HepG2 (cell line): ENCODE measurements around the gene PDLIM4. TPM values are rescaled to one million over a fixed set of nuclear protein-coding genes. Genes with fewer than 3 reads are reported as not detected.

Source experiments
- AKAP8 ChIP-seq: sonication (generic); formaldehyde crosslinking; IDR thresholded peaks from 2 replicates; pipeline ENCODE4 v1.5.1; 2020; ENCODE audit warnings: mild to moderate bottlenecking, missing genetic modification reagents
- ARHGAP35 ChIP-seq: sonication (generic); formaldehyde crosslinking; IDR thresholded peaks from 2 replicates; pipeline ENCODE4 v1.9.0; 2022; ENCODE audit warnings: mild to moderate bottlenecking, inconsistent platforms, moderate library complexity, missing genetic modification reagents, borderline replicate concordance
- CHD4 ChIP-seq: fragments of 200-600 bp; sonication (generic); IDR thresholded peaks from 2 replicates; pipeline ENCODE4 v1.7.0; 2017; ENCODE audit warnings: mild to moderate bottlenecking, low read length, borderline replicate concordance
- HIVEP1 ChIP-seq: sonication (generic); formaldehyde crosslinking; IDR thresholded peaks from 2 replicates; pipeline ENCODE4 v1.4.0; 2020; ENCODE audit warnings: mild to moderate bottlenecking, missing genetic modification reagents
- KLF11 ChIP-seq: IDR thresholded peaks from 2 replicates; pipeline ENCODE4 v1.6.1; 2016; ENCODE audit warnings: missing compliant biosample characterization
- MTF1 ChIP-seq: sonication (generic); formaldehyde crosslinking; IDR thresholded peaks from 2 replicates; pipeline ENCODE4 v1.5.0; 2020; ENCODE audit warnings: missing genetic modification reagents
- MXD4 ChIP-seq: IDR thresholded peaks from 2 replicates; pipeline ENCODE4 v1.6.1; 2016; ENCODE audit warnings: mild to moderate bottlenecking, missing biosample characterization, missing genetic modification reagents
- NBN ChIP-seq: fragments of 450-650 bp; conservative IDR thresholded peaks from 2 replicates; pipeline ENCODE4 v1.6.1; 2017
- NR1H2 ChIP-seq: sonication (generic); formaldehyde crosslinking; IDR thresholded peaks from 2 replicates; pipeline ENCODE4 v1.8.1; 2022; ENCODE audit warnings: low read depth, missing genetic modification reagents, borderline replicate concordance
- RELA ChIP-seq: sonication (generic); formaldehyde crosslinking; IDR thresholded peaks from 2 replicates; pipeline ENCODE4 v1.4.0; 2020; ENCODE audit warnings: missing genetic modification reagents
- SIN3B ChIP-seq: fragments of 150-350 bp; IDR thresholded peaks from 2 replicates; pipeline ENCODE4 v1.6.1; 2014; ENCODE audit warnings: low read length
- SMAD9 ChIP-seq: sonication (generic); formaldehyde crosslinking; IDR thresholded peaks from 2 replicates; pipeline ENCODE4 v1.5.1; 2020; ENCODE audit warnings: mild to moderate bottlenecking, missing genetic modification reagents
- TBP ChIP-seq: sonication (generic); formaldehyde crosslinking; IDR thresholded peaks from 2 replicates; pipeline ENCODE4 v1.5.0; 2020; ENCODE audit warnings: missing genetic modification reagents
- XBP1 ChIP-seq: sonication (generic); formaldehyde crosslinking; IDR thresholded peaks from 2 replicates; pipeline ENCODE4 v1.5.0; 2020; ENCODE audit warnings: missing genetic modification reagents
- ZC3H4 ChIP-seq: sonication (generic); formaldehyde crosslinking; IDR thresholded peaks from 2 replicates; pipeline ENCODE4 v1.4.0; 2020; ENCODE audit warnings: missing genetic modification reagents, borderline replicate concordance
- ZFP36L1 ChIP-seq: sonication (generic); formaldehyde crosslinking; IDR thresholded peaks from 2 replicates; pipeline ENCODE4 v1.8.0; 2022; ENCODE audit warnings: mild to moderate bottlenecking, missing genetic modification reagents, moderate library complexity
- ZNF10 ChIP-seq: sonication (generic); formaldehyde crosslinking; IDR thresholded peaks from 2 replicates; pipeline ENCODE4 v1.4.0; 2020; ENCODE audit warnings: mild to moderate bottlenecking, low read depth, missing genetic modification reagents, borderline replicate concordance
- ZNF124 ChIP-seq: sonication (generic); formaldehyde crosslinking; IDR thresholded peaks from 2 replicates; pipeline ENCODE4 v1.4.0; 2020; ENCODE audit warnings: missing genetic modification reagents
- ZNF484 ChIP-seq: sonication (generic); formaldehyde crosslinking; IDR thresholded peaks from 2 replicates; pipeline ENCODE4 v1.5.1; 2020; ENCODE audit warnings: mild to moderate bottlenecking, low read depth, missing genetic modification reagents, borderline replicate concordance
- ZNF605 ChIP-seq: sonication (generic); formaldehyde crosslinking; IDR thresholded peaks from 2 replicates; pipeline ENCODE4 v1.8.0; 2022; ENCODE audit warnings: mild to moderate bottlenecking, missing genetic modification reagents
- polyA plus RNA-seq, 8 experiments: library from polyadenylated mRNA; depleted of rRNA in 3 of 8; stranded (reverse) in 7 of 8; unstranded in 1 of 8; fragments of >200 nt; fragmentation: Illumina TruSeq in 4 of 8; extraction: Trizol in 4 of 8; gene quantifications; 2 replicates each; pipeline versions ENCODE4 v1.2.1 to v1.2.3, GENCODE V29; 2011 to 2016; ENCODE audit warnings: low read depth in 4 of 8, missing spikeins in 1 of 8, mixed read lengths in 1 of 8; ENCODE audit not compliant: insufficient read depth in 1 of 8
- total RNA-seq, 5 experiments: library from RNA; depleted of rRNA; stranded (reverse); fragments of >200 nt; fragmentation: Illumina TruSeq; extraction: Trizol; gene quantifications; 2 replicates each; pipeline ENCODE4 v1.2.3, GENCODE V29; 2016; ENCODE audit warnings: low read depth in 1 of 5
- TF ChIP-seq, protein P1 (sequence below): sonication (generic); formaldehyde crosslinking; IDR thresholded peaks from 2 replicates; pipeline ENCODE4 v1.8.1; 2022; ENCODE audit warnings: mild to moderate bottlenecking, missing genetic modification reagents
- TF ChIP-seq, protein P2 (sequence below): sonication (generic); formaldehyde crosslinking; IDR thresholded peaks from 2 replicates; pipeline ENCODE4 v1.5.1; 2020; ENCODE audit warnings: missing genetic modification reagents, mild to moderate bottlenecking, borderline replicate concordance
- TF ChIP-seq, protein P3 (sequence below): sonication (generic); formaldehyde crosslinking; IDR thresholded peaks from 2 replicates; pipeline ENCODE4 v1.4.0; 2020; ENCODE audit warnings: missing genetic modification reagents
- TF ChIP-seq, protein P4 (sequence below): sonication (generic); formaldehyde crosslinking; IDR thresholded peaks from 2 replicates; pipeline ENCODE4 v1.8.1; 2023; ENCODE audit warnings: mild to moderate bottlenecking, inconsistent platforms, moderate library complexity, missing genetic modification reagents, borderline replicate concordance

PDLIM4 gene
- total and polyA plus RNA-seq, 2 of the 13 experiments (the other 11 are each of a cell fraction or from before 2014, with no cell fraction given): 1.1 to 2.3 TPM

DNA sequence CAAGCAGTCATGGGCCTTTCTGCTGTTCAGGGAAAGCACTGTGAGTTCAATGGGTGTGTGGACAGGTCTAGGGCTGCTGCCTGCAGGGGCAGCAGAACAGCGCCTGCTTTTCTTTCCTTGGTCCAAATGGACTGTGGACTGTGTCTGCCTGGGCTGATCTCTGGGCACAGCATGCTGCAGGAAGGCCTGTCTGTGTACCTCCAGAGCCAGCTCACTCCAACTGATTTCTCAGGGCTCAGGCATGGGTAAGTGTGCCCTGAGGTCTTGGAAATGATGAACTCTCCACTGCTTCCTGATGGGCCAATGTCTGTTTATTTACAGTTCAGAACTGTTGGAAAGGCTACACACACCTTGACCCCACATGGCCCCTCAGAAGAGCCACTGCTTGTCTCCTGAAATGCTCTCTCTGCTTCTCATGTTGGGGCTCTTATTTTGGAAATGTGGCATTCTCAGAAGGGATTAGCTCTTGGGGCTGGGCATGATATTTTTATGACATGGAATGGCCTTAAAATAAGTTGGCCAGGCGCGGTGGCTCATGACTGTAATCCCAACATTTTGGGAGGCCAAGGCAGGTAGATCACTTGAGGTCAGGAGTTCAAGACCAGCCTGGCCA, 63.7 kb downstream of the PDLIM4 start (continued):
- TF ChIP-seq, protein P1, sequence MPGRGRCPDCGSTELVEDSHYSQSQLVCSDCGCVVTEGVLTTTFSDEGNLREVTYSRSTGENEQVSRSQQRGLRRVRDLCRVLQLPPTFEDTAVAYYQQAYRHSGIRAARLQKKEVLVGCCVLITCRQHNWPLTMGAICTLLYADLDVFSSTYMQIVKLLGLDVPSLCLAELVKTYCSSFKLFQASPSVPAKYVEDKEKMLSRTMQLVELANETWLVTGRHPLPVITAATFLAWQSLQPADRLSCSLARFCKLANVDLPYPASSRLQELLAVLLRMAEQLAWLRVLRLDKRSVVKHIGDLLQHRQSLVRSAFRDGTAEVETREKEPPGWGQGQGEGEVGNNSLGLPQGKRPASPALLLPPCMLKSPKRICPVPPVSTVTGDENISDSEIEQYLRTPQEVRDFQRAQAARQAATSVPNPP (CRISPR knock-in tag): no peak
- TF ChIP-seq, protein P2, sequence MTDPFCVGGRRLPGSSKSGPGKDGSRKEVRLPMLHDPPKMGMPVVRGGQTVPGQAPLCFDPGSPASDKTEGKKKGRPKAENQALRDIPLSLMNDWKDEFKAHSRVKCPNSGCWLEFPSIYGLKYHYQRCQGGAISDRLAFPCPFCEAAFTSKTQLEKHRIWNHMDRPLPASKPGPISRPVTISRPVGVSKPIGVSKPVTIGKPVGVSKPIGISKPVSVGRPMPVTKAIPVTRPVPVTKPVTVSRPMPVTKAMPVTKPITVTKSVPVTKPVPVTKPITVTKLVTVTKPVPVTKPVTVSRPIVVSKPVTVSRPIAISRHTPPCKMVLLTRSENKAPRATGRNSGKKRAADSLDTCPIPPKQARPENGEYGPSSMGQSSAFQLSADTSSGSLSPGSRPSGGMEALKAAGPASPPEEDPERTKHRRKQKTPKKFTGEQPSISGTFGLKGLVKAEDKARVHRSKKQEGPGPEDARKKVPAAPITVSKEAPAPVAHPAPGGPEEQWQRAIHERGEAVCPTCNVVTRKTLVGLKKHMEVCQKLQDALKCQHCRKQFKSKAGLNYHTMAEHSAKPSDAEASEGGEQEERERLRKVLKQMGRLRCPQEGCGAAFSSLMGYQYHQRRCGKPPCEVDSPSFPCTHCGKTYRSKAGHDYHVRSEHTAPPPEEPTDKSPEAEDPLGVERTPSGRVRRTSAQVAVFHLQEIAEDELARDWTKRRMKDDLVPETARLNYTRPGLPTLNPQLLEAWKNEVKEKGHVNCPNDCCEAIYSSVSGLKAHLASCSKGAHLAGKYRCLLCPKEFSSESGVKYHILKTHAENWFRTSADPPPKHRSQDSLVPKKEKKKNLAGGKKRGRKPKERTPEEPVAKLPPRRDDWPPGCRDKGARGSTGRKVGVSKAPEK (CRISPR knock-in tag): no peak
- no peak for TF ChIP-seq ZC3H4
- no peak for TF ChIP-seq SMAD9 (CRISPR knock-in tag)
- no peak for TF ChIP-seq NBN
- no peak for TF ChIP-seq MTF1 (CRISPR knock-in tag)
- TF ChIP-seq ZNF10 (CRISPR knock-in tag): no peak
- TF ChIP-seq XBP1: no peak
- TF ChIP-seq ARHGAP35 (CRISPR knock-in tag): no peak
- no peak for TF ChIP-seq SIN3B
- no peak for TF ChIP-seq CHD4
- no peak for TF ChIP-seq ZFP36L1 (CRISPR knock-in tag)
- no peak for TF ChIP-seq KLF11 (CRISPR knock-in tag)
- TF ChIP-seq AKAP8 (CRISPR knock-in tag): no peak
- 0 out of 2 replicates have a peak, but pooled peaks have one; percentile 8 for TF ChIP-seq ZNF605 (CRISPR knock-in tag)
- TF ChIP-seq, protein P3, sequence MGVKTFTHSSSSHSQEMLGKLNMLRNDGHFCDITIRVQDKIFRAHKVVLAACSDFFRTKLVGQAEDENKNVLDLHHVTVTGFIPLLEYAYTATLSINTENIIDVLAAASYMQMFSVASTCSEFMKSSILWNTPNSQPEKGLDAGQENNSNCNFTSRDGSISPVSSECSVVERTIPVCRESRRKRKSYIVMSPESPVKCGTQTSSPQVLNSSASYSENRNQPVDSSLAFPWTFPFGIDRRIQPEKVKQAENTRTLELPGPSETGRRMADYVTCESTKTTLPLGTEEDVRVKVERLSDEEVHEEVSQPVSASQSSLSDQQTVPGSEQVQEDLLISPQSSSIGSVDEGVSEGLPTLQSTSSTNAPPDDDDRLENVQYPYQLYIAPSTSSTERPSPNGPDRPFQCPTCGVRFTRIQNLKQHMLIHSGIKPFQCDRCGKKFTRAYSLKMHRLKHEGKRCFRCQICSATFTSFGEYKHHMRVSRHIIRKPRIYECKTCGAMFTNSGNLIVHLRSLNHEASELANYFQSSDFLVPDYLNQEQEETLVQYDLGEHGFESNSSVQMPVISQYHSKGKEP (CRISPR knock-in tag): no peak
- no peak for TF ChIP-seq MXD4 (CRISPR knock-in tag)
- TF ChIP-seq, protein P4, sequence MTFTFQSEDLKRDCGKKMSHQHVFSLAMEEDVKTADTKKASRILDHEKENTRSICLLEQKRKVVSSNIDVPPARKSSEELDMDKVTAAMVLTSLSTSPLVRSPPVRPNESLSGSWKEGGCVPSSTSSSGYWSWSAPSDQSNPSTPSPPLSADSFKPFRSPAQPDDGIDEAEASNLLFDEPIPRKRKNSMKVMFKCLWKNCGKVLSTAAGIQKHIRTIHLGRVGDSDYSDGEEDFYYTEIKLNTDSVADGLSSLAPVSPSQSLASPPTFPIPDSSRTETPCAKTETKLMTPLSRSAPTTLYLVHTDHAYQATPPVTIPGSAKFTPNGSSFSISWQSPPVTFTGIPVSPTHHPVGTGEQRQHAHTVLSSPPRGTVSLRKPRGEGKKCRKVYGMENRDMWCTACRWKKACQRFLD (CRISPR knock-in tag): no peak
- no peak for TF ChIP-seq NR1H2
- TF ChIP-seq ZNF484 (CRISPR knock-in tag): no peak
- no peak for TF ChIP-seq RELA (CRISPR knock-in tag)
- no peak for TF ChIP-seq TBP
- TF ChIP-seq ZNF124 (CRISPR knock-in tag): no peak
- TF ChIP-seq HIVEP1 (CRISPR knock-in tag): no peak
